NCI-H2029 treated with DMSO at 0.1 percent for 48 hours (cell line): ENCODE data around the gene ZNF396.

ENCODE experiments used
- DNase-seq: peaks from one replicate; lab custom pipeline; 2025; lab: John Stamatoyannopoulos, UW

ZNF396 gene

GRCh38 chr18:35383136-35383535, 6.0 kb upstream of the ZNF396 start:
- DNase-seq = no peak

GRCh38 chr18:35379421-35379820, 2.3 kb upstream of the ZNF396 start:
- no peak for DNase-seq

- DNase-seq = no peak
These were observed 1.4 kb upstream of the ZNF396 start for GRCh38 chr18:35378574-35378896.

DNA sequence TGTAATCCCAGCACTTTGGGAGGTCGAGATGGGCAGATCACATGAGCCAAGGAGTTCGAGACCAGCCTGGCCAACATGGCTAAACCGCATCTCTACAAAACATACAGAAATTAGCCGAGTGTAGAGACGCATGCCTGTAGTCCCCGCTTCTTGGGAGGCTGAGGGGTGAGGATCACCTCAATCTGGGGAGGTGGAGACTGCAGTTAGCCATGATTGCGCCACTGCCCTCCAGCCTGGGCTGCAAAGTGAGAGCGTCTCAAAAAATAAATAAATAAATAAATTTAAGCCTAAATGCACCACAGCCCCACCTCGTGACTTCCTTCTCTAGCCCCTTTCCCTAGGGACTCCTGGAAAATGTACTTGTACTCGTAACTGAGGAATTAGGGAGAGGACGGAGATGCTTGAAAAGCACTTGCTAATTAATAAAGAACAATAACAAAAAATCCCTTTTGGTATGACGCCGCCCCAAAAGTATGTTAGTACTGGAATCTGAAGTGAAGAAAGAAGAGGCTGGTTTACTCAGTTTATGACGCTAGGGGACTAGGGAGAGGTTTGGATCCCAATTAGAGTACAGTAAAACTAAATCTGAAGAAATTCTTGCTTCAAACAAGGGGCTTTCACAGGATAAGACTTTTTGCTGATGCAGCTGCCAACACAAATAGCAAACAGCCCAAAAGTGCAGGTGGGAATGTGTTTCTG, 887 bp upstream of the ZNF396 start:
- DNase-seq = no peak

GRCh38 chr18:35376393-35376741, 770 bp downstream of the ZNF396 start:
- no peak for DNase-seq

DNA sequence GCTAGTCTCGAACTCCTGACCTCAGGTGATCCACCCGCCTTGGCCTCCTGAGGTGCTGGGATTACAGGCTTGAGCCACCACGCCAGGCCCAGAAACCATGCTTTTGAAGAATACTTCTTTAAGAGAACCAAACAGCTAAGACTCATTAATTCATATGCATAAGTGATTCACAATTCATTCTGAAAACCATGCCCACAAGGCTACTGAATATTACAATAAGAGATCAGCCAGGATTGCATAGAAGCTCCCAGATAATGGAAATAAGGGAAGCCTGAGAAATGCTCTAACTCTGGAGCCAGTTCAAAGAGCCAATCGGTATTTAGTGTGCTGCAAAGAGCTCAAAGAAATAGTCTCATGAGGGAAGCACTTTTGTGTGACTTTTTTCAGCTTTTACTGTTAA, 2.4 kb downstream of the ZNF396 start:
- DNase-seq = no peak

- no peak for DNase-seq
These were observed 5.5 kb downstream of the ZNF396 start for GRCh38 chr18:35371412-35372195.

DNA sequence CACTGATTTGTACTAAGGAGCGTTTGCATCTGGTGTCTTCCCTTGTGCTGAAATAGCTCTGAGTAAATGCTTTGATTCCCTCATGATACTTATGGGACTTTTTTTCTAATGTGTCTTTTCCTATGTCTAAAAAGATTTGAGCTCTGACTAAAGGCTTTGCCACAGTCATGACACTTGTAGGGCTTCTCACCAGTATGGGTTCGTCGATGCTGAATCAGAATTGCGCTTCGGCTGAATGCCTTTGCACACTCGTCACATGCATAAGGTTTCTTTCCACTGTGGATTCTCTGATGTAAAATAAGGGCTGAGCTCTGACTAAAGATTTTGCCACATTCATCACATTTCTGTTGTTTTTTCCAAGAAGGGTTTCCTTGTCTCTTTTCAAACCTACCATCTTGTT, 8.0 kb downstream of the ZNF396 start:
- no peak for DNase-seq

DNA sequence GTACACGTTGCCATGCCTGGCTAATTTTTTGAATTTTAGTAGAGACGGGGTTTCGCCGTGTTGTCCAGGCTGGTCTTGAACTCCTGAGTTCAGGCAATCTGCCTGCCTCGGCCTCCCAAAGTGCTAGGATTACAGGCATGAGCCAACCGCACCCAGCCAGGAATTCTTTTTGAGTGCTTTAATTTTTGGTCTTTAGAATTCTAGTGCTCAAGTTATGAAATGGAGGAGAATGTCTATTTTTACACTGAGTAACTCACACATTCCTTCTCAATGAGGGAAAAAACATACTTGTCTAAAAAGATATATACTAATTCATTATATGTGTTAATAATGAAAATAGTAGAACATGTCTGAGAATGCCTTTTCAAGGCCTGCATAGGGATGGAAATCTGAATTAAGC, 8.5 kb downstream of the ZNF396 start:
- DNase-seq = no peak

- no peak for DNase-seq
These were observed 14.6 kb downstream of the ZNF396 start for GRCh38 chr18:35362531-35362930.

- DNase-seq = no peak
These were observed 15.4 kb downstream of the ZNF396 start for GRCh38 chr18:35361570-35362321.

DNA sequence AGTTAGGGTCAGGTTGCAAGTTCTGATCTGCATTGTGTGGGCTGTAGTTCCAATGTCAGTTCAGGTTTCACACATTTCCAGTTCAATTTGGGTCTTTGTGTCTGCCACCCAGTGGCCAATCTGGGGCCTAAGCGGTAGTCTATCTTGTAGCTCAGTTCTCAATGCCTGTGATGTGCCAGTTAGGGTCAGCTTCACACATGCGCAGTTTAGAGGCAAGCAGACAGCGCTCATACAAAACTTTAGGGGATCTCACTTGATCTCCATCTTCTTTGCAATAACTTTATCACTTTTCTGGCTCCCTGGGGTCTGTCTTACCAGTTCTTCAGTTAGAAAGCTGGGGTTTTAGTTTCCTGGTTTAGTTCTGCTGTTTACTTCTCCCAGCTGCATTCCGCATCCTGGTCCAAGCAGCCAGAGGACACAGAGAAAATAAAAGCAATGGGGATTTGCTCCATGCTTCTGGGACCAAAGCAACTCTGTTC, 22.0 kb downstream of the ZNF396 start:
- peak; percentile 24 for DNase-seq

DNA sequence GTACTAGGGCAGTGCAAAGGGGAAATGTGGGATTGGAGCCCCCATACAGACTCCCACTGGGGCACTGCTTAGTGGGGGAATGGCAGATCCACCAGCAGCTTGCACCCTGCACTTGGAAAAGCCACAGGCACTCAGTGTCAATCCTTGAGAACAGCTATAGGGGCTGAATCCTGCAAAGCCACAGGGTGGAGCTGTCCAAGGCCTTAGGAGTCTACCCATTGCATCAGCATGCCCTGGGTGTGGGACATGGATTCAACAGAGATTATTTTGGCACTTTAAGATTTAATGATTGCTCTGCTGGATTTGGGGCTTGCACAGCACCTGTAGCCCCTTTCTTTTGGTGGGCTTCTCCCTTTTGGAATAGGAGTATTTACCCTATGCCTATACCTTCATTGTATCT, 24.4 kb downstream of the ZNF396 start:
- no peak for DNase-seq

DNA sequence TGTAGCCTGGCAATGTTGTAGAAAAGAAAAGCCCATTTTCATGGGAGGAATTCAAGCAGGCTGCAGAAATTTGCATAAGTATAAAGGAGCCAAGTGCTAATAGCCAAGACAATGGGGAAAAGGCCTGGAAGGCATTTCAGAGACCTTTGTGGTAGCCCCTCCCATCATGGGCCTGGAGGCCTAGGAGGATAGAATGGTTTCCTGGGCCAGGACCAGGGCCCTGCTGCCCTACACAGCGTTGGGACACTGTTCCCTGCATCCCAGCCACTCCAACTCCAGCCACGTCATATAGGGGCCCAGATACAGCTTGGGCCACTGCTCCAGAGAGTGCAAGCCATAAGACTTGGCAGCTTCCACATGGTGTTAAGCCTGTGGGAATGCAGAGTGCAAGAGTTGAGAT, 24.9 kb downstream of the ZNF396 start:
- DNase-seq = no peak

DNA sequence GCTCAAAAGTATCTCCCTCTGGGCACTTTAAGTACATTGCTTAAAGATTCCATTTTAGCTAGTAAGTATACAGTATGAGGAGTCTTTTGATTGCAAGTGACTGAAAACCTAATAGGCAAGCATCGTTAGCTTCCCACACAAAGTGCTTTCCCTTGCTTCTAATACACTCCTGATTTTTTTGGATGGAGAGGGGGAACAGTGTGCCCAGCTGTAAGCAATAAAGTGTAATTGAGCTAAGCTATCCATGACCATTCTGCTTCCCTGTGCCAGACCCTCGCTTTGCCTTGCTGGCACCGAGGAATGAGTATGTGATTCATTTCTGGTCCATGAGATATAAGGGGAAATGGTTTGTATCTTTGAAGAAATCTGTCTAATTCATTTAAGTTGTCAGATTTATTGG, 29.1 kb downstream of the ZNF396 start:
- no peak for DNase-seq

DNA sequence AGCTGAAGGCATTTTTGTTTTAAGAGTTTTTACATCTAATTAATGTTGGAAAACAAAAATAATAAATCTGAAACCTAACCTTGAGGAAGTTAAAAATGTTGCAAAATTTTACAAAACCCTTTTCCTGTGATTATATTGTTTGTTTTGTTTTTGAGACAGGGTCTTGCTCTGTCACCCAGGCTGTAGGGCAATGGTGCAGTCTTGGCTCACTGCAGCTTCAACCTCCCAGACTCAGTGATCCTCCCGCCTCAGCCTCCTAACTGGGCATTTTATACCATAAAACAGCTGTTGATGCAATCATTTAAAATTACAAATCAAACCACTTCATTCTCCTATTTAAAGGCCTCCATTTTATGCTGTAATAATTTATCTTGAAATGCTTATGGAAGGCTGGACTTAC, 31.2 kb downstream of the ZNF396 start:
- no peak for DNase-seq

DNA sequence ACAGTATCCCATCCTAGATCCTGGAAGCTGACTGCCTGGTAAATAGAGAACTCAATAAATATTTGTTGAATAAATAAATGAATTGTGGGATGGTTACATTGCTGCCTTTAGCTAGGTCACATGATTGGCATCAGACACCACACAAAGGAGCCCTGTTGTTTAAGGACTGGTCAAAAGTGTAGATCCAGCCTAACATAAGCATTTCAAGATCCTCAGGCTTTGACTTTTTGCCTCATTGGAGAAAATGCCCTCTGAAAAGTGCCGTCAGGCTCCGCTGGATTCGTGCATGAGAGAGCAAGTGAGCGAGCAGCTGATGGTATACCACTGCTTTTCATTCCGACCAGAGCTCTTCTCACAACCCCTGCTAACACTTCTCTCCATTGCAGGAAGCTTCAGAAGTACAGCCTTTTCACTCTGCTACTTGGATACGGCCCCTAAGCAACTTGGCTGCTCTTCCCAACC, 31.6 kb downstream of the ZNF396 start:
- peak; percentile 78 for DNase-seq

- DNase-seq = no peak
These were observed 32.2 kb downstream of the ZNF396 start for GRCh38 chr18:35344736-35345459.

GRCh38 chr18:35343936-35344735, 33.0 kb downstream of the ZNF396 start, which contains the start of gene ZNF24:
ZNF24 (minus strand) TSS chr18:35344420; CDS start chr18:35340650, 3,770 bp downstream.
- DNase-seq = peak; percentile 73

DNA sequence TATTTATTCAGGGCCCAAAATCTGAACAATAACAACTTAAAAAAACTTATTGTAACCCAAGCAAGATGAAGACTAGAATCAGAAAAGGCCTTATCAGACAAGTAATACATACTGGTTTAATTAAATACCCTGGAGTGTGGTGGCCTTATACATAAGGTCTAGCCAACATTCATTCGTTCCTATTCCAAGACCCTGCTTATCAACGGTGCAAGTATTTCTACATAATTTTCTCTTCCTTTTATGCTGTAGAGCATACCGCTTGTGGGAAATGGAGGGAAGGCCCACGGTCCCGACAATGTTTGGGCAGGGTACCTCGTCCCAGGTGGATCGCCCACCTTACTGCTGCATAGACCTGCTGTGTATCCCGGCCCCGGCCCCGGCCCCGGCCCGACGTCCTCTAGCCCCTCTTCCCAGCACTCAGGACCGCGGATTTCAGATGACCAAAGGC, 33.6 kb downstream of the ZNF396 start:
- DNase-seq = no peak

GRCh38 chr18:35337286-35337685, 39.9 kb downstream of the ZNF396 start:
- no peak for DNase-seq
